Stimulated activated memory B cell treated with anti-CD40 and anti-IgM and Interleukin-4, amounts not matched to agents 10 μg/mL and 1 μg/mL and 100 μg/mL, for 72 hours (primary cell): ENCODE results near the gene EPHX1.
A peak's percentile ranks its signal among the peaks of the same experiment; 100 is the strongest.

Experiments
- ATAC-seq: fragments of 150-1000 bp; cut with Tn5 transposase; 2 replicates; pipeline ENCODE4 v1.10.0; 2021
- H3K27ac Mint-ChIP-seq: one replicate; pipeline ENCODE4 v1.8.0; 2022; ENCODE audit warnings: mild to moderate bottlenecking, mixed read lengths
- H3K27me3 Mint-ChIP-seq: one replicate; pipeline ENCODE4 v1.8.0; 2022; ENCODE audit warnings: mixed read lengths
- H3K36me3 Mint-ChIP-seq: one replicate; pipeline ENCODE4 v1.8.0; 2022; ENCODE audit warnings: mixed read lengths
- H3K4me1 Mint-ChIP-seq: one replicate; pipeline ENCODE4 v1.8.0; 2022; ENCODE audit warnings: mixed read lengths
- H3K4me3 Mint-ChIP-seq: one replicate; pipeline ENCODE4 v1.8.0; 2022; ENCODE audit warnings: mild to moderate bottlenecking, moderate library complexity, mixed read lengths
- H3K9me3 Mint-ChIP-seq: one replicate; pipeline ENCODE4 v1.8.0; 2022; ENCODE audit warnings: mixed read lengths

The EPHX1 gene

GRCh38 chr1:225871359-225872074 is 61.6 kb downstream of the EPHX1 start:
- H3K27me3 Mint-ChIP-seq = no peaks in the 10 kb centered on the region
- H3K9me3 Mint-ChIP-seq = no peaks in the 10 kb centered on the region
- no peak overlapping the region for H3K4me3 Mint-ChIP-seq
- peaks cover 7% of the 10 kb centered on the region for H3K4me1 Mint-ChIP-seq
- ATAC-seq = no peak
- no peak overlapping the region for H3K27ac Mint-ChIP-seq
- peaks cover 56% of the 10 kb centered on the region for H3K36me3 Mint-ChIP-seq

- H3K27me3 Mint-ChIP-seq = no peaks in the 10 kb centered on the region
- no peak overlapping the region for H3K27ac Mint-ChIP-seq
- ATAC-seq = no peak
- H3K36me3 Mint-ChIP-seq = peaks cover 53% of the 10 kb centered on the region
- peaks cover 2% of the 10 kb centered on the region for H3K4me1 Mint-ChIP-seq
- H3K9me3 Mint-ChIP-seq = no peaks in the 10 kb centered on the region
- no peak overlapping the region for H3K4me3 Mint-ChIP-seq
Measured at GRCh38 chr1:225872075-225872430, 62.1 kb downstream of the EPHX1 start.

- H3K36me3 Mint-ChIP-seq = peaks cover 55% of the 10 kb centered on the region
- H3K4me3 Mint-ChIP-seq = no peak overlapping the region
- H3K27ac Mint-ChIP-seq = no peak overlapping the region
- no peaks in the 10 kb centered on the region for H3K9me3 Mint-ChIP-seq
- no peaks in the 10 kb centered on the region for H3K27me3 Mint-ChIP-seq
- H3K4me1 Mint-ChIP-seq = peaks cover 12% of the 10 kb centered on the region
- no peak for ATAC-seq
Measured at GRCh38 chr1:225873281-225873850, 63.4 kb downstream of the EPHX1 start.

GRCh38 chr1:225874431-225874830 is 64.5 kb downstream of the EPHX1 start:
- no peak for ATAC-seq
- Mint-ChIP-seq H3K36me3 (peaks cover 46% of the 10 kb centered on the region), H3K27ac (no peak overlapping the region), H3K27me3 (no peaks in the 10 kb centered on the region), H3K9me3 (no peaks in the 10 kb centered on the region), H3K4me1 (peaks cover 23% of the 10 kb centered on the region), H3K4me3 (no peak overlapping the region)

GRCh38 chr1:225875044-225875815 is 65.3 kb downstream of the EPHX1 start:
- no peak overlapping the region for H3K4me3 Mint-ChIP-seq
- no peak overlapping the region for H3K27ac Mint-ChIP-seq
- H3K27me3 Mint-ChIP-seq = no peaks in the 10 kb centered on the region
- H3K36me3 Mint-ChIP-seq = peaks cover 43% of the 10 kb centered on the region
- peaks cover 31% of the 10 kb centered on the region for H3K4me1 Mint-ChIP-seq
- no peaks in the 10 kb centered on the region for H3K9me3 Mint-ChIP-seq
- no peak for ATAC-seq

- peaks cover 25% of the 10 kb centered on the region for H3K36me3 Mint-ChIP-seq
- no peaks in the 10 kb centered on the region for H3K9me3 Mint-ChIP-seq
- H3K27me3 Mint-ChIP-seq = no peaks in the 10 kb centered on the region
- no peak overlapping the region for H3K4me3 Mint-ChIP-seq
- H3K4me1 Mint-ChIP-seq = peaks cover 46% of the 10 kb centered on the region
- no peak overlapping the region for H3K27ac Mint-ChIP-seq
- ATAC-seq = no peak
Measured at GRCh38 chr1:225876900-225877510, 67.1 kb downstream of the EPHX1 start.

- H3K4me3 Mint-ChIP-seq = no peak overlapping the region
- peak overlapping the region; percentile 54 for H3K27ac Mint-ChIP-seq
- no peak for ATAC-seq
- H3K4me1 Mint-ChIP-seq = peaks cover 46% of the 10 kb centered on the region
- no peaks in the 10 kb centered on the region for H3K27me3 Mint-ChIP-seq
- no peaks in the 10 kb centered on the region for H3K9me3 Mint-ChIP-seq
- peaks cover 24% of the 10 kb centered on the region for H3K36me3 Mint-ChIP-seq
Measured at GRCh38 chr1:225877580-225877979, 67.7 kb downstream of the EPHX1 start.

- Mint-ChIP-seq H3K4me1 (peaks cover 50% of the 10 kb centered on the region), H3K27ac (peak overlapping the region; percentile 54), H3K4me3 (no peak overlapping the region), H3K9me3 (no peaks in the 10 kb centered on the region), H3K27me3 (no peaks in the 10 kb centered on the region), H3K36me3 (peaks cover 18% of the 10 kb centered on the region)
- ATAC-seq = no peak
Measured at GRCh38 chr1:225878282-225878681, 68.4 kb downstream of the EPHX1 start.

- Mint-ChIP-seq H3K27me3 (no peaks in the 10 kb centered on the region), H3K27ac (peak overlapping the region; percentile 54), H3K36me3 (peaks cover 11% of the 10 kb centered on the region), H3K9me3 (no peaks in the 10 kb centered on the region), H3K4me3 (peak overlapping the region; percentile 32), H3K4me1 (peaks cover 59% of the 10 kb centered on the region)
- no peak for ATAC-seq
Measured at GRCh38 chr1:225879521-225880221, 69.7 kb downstream of the EPHX1 start.

GRCh38 chr1:225880222-225880588 is 70.3 kb downstream of the EPHX1 start:
- no peak for ATAC-seq
- Mint-ChIP-seq H3K36me3 (peaks cover 11% of the 10 kb centered on the region), H3K27ac (peak overlapping the region; percentile 54), H3K4me3 (peak overlapping the region; percentile 32), H3K9me3 (no peaks in the 10 kb centered on the region), H3K27me3 (no peaks in the 10 kb centered on the region), H3K4me1 (peaks cover 59% of the 10 kb centered on the region)

- peak overlapping the region; percentile 93 for H3K4me3 Mint-ChIP-seq
- peaks cover 11% of the 10 kb centered on the region for H3K36me3 Mint-ChIP-seq
- H3K9me3 Mint-ChIP-seq = no peaks in the 10 kb centered on the region
- peak overlapping the region; percentile 54 for H3K27ac Mint-ChIP-seq
- no peak for ATAC-seq
- no peaks in the 10 kb centered on the region for H3K27me3 Mint-ChIP-seq
- peaks cover 59% of the 10 kb centered on the region for H3K4me1 Mint-ChIP-seq
Measured at GRCh38 chr1:225880636-225881035, 70.7 kb downstream of the EPHX1 start.

GRCh38 chr1:225881081-225881958 is 71.4 kb downstream of the EPHX1 start:
- peak; percentile 55 for ATAC-seq
- Mint-ChIP-seq H3K4me3 (peak overlapping the region; percentile 93), H3K27me3 (no peaks in the 10 kb centered on the region), H3K36me3 (peaks cover 11% of the 10 kb centered on the region), H3K27ac (peak overlapping the region; percentile 79), H3K4me1 (peaks cover 59% of the 10 kb centered on the region), H3K9me3 (no peaks in the 10 kb centered on the region)

GRCh38 chr1:225881959-225882693 is 72.2 kb downstream of the EPHX1 start, which contains the start of gene TMEM63A:
TSS of gene TMEM63A (minus strand) at chr1:225882380. CDS start at chr1:225877580, 4,800 bp downstream.
- H3K27ac Mint-ChIP-seq = peak within 1 kb of the TSS; percentile 79
- no peaks in the 10 kb centered on the region for H3K9me3 Mint-ChIP-seq
- H3K27me3 Mint-ChIP-seq = no peaks in the 10 kb centered on the region
- peaks cover 59% of the 10 kb centered on the region for H3K4me1 Mint-ChIP-seq
- H3K4me3 Mint-ChIP-seq = peak within 1 kb of the TSS; percentile 93
- peak; percentile 87 for ATAC-seq
- H3K36me3 Mint-ChIP-seq = peaks cover 9% of the 10 kb centered on the region
